Germinal center (tissue), 1 donor: ENCODE results near the gene ACE2.
"Not testable (repeated sequence)": the region's sequence is repeated elsewhere in the genome, so short reads cannot be mapped to it uniquely, and the experiment has no call there.

Experiments used
- DNase-seq: peaks from one replicate; pipeline ENCODE4 v3.0.0; 2012; ENCODE audit warnings: mixed read lengths, low spot score

ACE2 gene

GRCh38 chrX:15600745-15601144 lies at the start of gene ACE2:
ACE2 (minus strand) TSS chrX:15600960; CDS start chrX:15600911, 49 bp downstream.
- DNase-seq = no peak

DNA sequence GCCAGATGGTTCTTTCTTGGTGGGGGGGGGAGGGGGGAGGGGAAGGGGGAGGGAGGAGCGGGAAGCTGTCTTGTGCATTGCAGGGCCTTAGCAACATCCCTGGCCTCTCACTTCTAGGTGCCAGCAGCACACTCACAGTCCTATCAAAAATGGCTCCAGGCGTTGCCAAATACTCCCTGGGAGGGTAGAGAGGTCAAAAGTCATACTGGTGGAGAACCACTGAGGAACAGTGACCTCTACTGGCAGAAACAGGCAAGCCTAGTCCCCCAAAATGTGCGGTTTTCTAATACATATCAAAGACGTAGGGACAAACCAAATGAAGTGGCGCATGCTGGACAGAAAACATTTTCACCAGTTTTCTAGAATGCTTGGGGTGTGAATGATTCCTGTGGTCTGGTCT lies 46.8 kb upstream of the ACE2 start:
- DNase-seq = not testable (repeated sequence)

- no peak for DNase-seq
Observed at GRCh38 chrX:15646543-15646942, 45.8 kb upstream of the ACE2 start.

- no peak for DNase-seq
Observed at GRCh38 chrX:15646031-15646430, 45.3 kb upstream of the ACE2 start.

GRCh38 chrX:15645266-15645665 lies 44.5 kb upstream of the ACE2 start:
- DNase-seq = no peak

DNA sequence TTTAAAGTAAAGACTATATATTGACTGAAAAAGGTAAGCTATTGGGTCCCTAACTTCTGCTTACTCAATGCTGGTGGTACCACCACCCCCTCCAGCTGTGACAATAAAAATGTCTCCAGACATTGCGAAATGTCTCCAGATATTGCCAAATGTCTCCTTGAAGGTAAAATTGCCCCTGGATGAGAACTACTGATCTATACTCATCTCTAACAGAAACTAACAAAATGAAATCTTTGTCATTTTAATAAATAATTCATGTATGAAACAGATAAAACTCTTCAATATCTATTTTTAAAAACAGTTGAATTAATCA lies 43.8 kb upstream of the ACE2 start:
- DNase-seq = no peak

DNA sequence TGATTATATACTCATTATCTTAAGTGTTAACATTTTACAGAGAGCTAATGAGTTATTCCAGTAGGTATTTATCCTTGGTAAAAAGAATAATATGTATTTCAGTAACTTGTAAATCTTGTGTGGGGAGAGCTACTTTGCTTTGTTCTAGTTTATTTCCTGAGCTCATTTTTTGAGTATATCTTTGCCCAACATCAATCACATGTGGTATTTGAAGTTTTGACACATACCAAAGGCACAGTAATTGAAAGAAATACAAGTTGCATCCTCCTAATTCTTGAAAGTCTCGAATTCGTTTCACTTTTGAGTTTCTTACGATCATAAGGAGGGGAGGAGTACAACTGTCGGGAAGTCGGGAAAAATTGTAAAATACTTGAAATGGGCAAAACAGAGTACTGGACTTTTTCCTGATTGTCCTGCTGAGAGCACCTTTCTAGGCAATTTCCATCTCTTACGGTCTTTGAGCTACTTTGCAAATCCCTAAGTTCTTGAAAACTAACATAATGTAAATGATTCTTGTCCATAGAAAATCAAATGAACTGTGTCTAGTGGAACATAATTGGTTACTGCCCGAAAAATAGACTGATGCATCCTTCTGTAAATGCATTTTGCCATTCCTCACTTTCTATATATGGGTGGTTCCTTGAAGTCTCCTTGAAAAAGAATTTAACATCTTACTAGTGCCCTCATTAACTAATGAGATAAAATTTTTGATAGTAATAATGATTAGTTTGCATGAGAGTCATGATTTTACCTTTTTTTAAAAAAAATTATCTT lies 43.2 kb upstream of the ACE2 start:
- DNase-seq = no peak

GRCh38 chrX:15631637-15632036 lies 30.9 kb upstream of the ACE2 start:
- no peak for DNase-seq

DNA sequence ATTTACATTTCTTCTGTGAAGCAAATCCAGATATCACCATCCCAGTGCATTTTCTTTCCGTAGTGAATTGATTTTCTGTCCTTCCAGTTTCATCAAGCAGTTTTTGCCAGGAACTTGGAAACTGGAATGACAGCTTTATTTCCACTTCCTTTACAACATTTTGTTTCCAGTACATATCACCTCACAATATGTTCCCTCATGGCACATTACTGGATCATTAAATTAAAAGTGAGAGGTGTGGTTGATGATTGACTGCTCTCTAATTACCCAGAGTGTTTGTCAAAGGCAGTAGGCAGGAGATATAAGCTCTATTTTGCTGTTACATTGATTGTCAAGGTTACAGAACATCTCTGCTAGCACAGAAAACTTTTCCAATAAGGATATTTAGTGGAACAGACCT lies 22.3 kb upstream of the ACE2 start:
- no peak for DNase-seq

DNA sequence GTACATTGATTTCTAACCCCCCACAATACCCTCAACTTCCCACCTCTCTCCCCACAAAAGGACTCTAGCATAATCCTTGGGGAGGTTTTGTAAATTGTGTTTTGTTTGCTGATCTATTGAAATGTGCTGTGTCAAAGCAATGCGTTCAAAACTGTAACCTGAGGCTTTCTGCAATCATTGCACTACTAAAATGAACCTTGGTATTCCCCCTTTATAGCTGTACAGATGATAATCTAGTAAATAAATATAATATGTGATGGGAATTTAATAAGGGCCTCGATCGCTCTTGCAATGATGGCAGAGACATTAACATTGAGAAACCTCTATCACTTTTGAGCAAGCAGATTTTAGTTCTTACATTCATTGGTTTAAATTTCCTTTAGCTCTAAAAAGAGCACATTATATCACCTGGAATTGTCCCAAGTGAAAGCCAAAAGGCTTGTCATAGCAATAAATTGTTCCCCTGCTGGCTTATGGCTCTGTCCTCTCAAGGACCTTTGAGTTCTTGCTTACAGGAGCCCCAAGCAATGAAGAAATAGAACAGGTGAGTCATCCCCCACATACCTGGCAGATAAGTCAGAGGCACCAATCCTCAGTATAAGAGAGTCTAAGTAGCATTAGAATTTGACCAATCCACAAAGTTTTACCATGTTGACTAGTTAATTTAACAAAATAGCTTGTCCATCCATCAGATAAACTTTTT lies 18.4 kb upstream of the ACE2 start:
- no peak for DNase-seq

- DNase-seq = no peak
Observed at GRCh38 chrX:15617111-15617510, 16.4 kb upstream of the ACE2 start.

GRCh38 chrX:15616531-15616930 lies 15.8 kb upstream of the ACE2 start:
- DNase-seq = no peak

- no peak for DNase-seq
Observed at GRCh38 chrX:15607067-15607466, 6.3 kb upstream of the ACE2 start.

DNA sequence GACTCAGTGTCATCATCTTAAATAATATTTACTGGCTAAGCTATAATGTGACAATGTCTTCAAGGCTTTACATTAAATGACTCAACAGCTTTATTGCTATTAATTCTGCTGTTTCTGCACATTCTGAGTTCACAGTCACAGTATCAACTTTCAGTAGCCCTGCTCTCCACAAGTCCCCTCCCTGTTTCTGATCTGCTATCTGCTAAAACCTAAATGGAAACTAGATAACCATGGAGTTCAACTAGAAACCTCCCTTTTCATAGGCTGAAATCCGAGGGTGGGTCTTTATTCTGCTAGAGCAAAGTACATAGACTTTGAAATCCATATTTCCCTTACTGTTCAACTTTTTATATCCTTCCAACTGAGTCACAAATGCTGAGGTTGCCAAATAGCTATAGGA lies 5.4 kb upstream of the ACE2 start:
- no peak for DNase-seq

GRCh38 chrX:15605226-15605625 lies 4.5 kb upstream of the ACE2 start:
- DNase-seq = no peak

- DNase-seq = no peak
Observed at GRCh38 chrX:15602761-15603160, 2.0 kb upstream of the ACE2 start.

DNA sequence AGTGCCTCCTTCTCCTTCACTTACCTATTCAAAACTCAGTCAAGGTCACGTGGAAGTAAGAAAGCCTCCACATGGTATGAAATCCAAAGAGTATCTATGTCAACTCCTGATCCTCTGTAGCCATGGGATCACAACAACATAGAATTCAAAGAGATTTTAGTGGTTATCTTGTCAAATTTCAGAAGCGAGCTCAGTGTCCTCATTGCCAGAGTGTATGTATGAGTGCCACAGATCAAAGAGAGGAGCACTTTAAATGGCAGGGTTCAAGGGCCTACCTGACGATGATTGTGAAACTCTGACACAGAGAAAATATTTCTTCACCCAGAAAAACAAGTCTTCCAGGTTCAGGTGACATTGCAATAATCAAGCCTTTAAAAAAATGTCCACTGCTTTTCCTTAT lies 1.2 kb upstream of the ACE2 start:
- no peak for DNase-seq

GRCh38 chrX:15600049-15600448 lies 711 bp downstream of the ACE2 start:
- no peak for DNase-seq

GRCh38 chrX:15599461-15599860 lies 1.3 kb downstream of the ACE2 start:
- no peak for DNase-seq

DNA sequence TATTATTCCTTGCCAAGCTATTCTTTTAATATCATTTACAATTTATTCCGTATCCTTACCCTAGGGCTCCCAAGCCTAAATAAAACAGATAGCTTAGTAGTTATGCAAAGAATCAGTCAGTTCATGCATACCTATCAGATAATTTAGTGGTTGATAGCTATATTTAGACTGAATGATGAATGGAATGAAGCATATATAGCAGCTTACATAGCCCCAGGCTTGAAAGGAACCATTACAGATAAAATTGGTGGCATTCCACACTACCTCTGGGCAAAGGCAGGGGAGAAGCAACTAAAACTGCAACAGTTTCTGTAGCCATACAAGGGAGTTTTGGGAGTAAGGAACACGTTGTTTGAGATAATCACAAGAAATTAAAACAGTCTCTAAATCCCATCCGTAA lies 2.7 kb downstream of the ACE2 start:
- no peak for DNase-seq

DNA sequence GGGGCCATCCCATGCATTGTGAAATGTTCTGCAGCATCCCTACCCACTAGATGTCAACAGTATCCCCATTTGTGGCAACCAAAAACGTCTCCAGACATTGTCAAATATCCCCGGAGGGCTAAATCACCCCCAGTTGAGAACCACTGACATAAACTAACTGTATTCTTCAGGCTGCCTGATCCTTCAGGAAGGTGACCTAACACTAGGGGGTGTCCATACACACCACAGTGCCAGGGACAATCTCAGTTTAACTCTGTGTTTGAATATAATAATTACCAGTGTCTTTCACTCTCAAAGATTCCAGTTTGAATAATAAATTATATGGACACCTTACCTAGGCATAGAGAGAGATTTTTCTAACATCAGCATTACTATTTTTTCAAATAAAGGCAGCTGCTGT lies 6.4 kb downstream of the ACE2 start:
- DNase-seq = no peak

- DNase-seq = no peak
Observed at GRCh38 chrX:15579778-15580747, 20.7 kb downstream of the ACE2 start.

GRCh38 chrX:15576019-15576418 lies 24.7 kb downstream of the ACE2 start:
- no peak for DNase-seq
